CD4-positive, alpha-beta T cell treated with Interleukin-15 for 1 hour (primary cell): ENCODE data around the gene SRP14.
"Not testable (repeated sequence)": the region's sequence is repeated elsewhere in the genome, so short reads cannot be mapped to it uniquely, and the experiment has no call there.

ENCODE experiments used
- DNase-seq: peaks from one replicate; pipeline ENCODE4 v3.0.0-alpha.2; 2020

SRP14 gene

GRCh38 chr15:40038638-40039543 is at the start of gene SRP14:
SRP14 (minus strand) TSS chr15:40039181; CDS start chr15:40039116, 65 bp downstream.
- peak; percentile 94 for DNase-seq

GRCh38 chr15:40087991-40088928 is 49.3 kb upstream of the SRP14 start:
- DNase-seq: peak; percentile 41

GRCh38 chr15:40087068-40087810 is 48.3 kb upstream of the SRP14 start:
- no peak for DNase-seq

- DNase-seq: no peak
Observed at GRCh38 chr15:40085266-40085665, 46.3 kb upstream of the SRP14 start.

- DNase-seq: no peak
Observed at GRCh38 chr15:40084650-40085049, 45.7 kb upstream of the SRP14 start.

- DNase-seq: peak; percentile 32
Observed at GRCh38 chr15:40082195-40082883, 43.4 kb upstream of the SRP14 start.

GRCh38 chr15:40081691-40082194 is 42.8 kb upstream of the SRP14 start:
- DNase-seq: no peak

GRCh38 chr15:40080847-40081246 is 41.9 kb upstream of the SRP14 start:
- no peak for DNase-seq

GRCh38 chr15:40080104-40080503 is 41.1 kb upstream of the SRP14 start:
- no peak for DNase-seq

GRCh38 chr15:40079456-40079855 is 40.5 kb upstream of the SRP14 start:
- no peak for DNase-seq

- no peak for DNase-seq
Observed at GRCh38 chr15:40075298-40076044, 36.5 kb upstream of the SRP14 start.

GRCh38 chr15:40074656-40075055 is 35.7 kb upstream of the SRP14 start:
- DNase-seq: not testable (repeated sequence)

- DNase-seq: not testable (repeated sequence)
Observed at GRCh38 chr15:40073716-40074490, 34.9 kb upstream of the SRP14 start.

GRCh38 chr15:40072216-40072990 is 33.4 kb upstream of the SRP14 start:
- no peak for DNase-seq

GRCh38 chr15:40070608-40071218 is 31.7 kb upstream of the SRP14 start:
- no peak for DNase-seq

- no peak for DNase-seq
Observed at GRCh38 chr15:40070166-40070557, 31.2 kb upstream of the SRP14 start.

- DNase-seq: peak; percentile 40
Observed at GRCh38 chr15:40069178-40070165, 30.5 kb upstream of the SRP14 start.
